C4-2B (cell line): Measurements from ENCODE around the gene RASGRF2.

Experiments
- ZFX ChIP-seq: fragments of 450-650 bp; IDR thresholded peaks from 2 replicates; pipeline ENCODE4 v1.6.1; 2017
- TF ChIP-seq, protein P1 (sequence below): fragments of 450-650 bp; conservative IDR thresholded peaks from 2 replicates; pipeline ENCODE4 v1.5.1; 2017; ENCODE audit warnings: mild to moderate bottlenecking

- TF ChIP-seq, protein P1, sequence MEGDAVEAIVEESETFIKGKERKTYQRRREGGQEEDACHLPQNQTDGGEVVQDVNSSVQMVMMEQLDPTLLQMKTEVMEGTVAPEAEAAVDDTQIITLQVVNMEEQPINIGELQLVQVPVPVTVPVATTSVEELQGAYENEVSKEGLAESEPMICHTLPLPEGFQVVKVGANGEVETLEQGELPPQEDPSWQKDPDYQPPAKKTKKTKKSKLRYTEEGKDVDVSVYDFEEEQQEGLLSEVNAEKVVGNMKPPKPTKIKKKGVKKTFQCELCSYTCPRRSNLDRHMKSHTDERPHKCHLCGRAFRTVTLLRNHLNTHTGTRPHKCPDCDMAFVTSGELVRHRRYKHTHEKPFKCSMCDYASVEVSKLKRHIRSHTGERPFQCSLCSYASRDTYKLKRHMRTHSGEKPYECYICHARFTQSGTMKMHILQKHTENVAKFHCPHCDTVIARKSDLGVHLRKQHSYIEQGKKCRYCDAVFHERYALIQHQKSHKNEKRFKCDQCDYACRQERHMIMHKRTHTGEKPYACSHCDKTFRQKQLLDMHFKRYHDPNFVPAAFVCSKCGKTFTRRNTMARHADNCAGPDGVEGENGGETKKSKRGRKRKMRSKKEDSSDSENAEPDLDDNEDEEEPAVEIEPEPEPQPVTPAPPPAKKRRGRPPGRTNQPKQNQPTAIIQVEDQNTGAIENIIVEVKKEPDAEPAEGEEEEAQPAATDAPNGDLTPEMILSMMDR: no peak
- no peak for TF ChIP-seq ZFX
Observed at GRCh38 chr5:81244451-81244850, 284.3 kb downstream of the RASGRF2 start.
